ENCODE data around the gene AMT. TPM values are rescaled to one million over a fixed set of nuclear protein-coding genes. Genes with fewer than 3 reads are reported as not detected.
A peak's percentile ranks its signal among the peaks of the same experiment; 100 is the strongest.

Gene AMT
- polyA plus RNA-seq, 1 donor (not counting 4 experiments of a cell fraction or from before 2014, with no cell fraction given), result 7.1 TPM

DNA sequence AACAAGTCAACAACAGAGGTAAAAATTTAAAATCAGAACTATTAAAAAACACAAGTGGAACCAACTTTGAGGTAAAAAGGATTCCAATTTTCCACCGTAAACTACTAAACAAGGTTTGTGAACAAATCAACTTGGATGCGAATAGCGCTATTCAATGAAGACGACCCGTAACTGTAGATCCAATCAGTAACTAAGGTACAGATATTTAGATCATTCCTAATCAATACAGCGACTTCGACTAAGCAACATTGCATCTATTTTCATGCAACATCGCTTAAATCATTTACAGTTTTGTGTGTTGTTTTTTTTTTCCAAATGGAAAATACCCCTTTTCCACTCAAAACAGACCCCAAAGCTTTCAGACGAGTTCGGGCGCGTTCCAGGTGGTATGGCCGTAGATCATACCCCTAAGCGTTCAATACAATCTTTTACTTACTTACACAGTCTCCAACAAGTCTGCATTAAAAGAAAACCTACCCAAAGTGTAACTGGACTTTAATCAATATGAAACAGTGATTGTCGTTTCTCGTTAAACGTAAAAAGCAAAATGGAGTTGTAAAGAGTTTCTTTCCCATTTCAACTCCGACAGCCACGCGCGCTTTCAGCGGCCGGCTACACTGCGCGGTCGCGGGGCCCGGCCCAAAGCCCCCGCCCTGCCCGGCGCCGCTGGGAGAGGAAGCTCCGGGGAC lies 11.3 kb downstream of the AMT start:
- no peak for DNase-seq (ENCODE audit: low read depth, low spot score)
- H3K4me1 ChIP-seq (ENCODE audit: control insufficient read depth, extremely low read depth, insufficient read depth, low read length), result peaks cover 29% of the 10 kb centered on the region

GRCh38 chr3:49410066-49410845 lies 12.0 kb downstream of the AMT start:
- peaks cover 6 to 9% of the 10 kb centered on the region in 2 experiments for H3K36me3 ChIP-seq (ENCODE audit: control insufficient read depth in 2 of 2, extremely low read depth in 1 of 2, insufficient read depth in 2 of 2, low read length in 2 of 2)
- H4K20me1 ChIP-seq (ENCODE audit: control insufficient read depth, extremely low read depth, insufficient read depth, low read length), result peaks cover 29% of the 10 kb centered on the region
- H3K27ac ChIP-seq (ENCODE audit: control insufficient read depth, insufficient read depth, low read length), result peak overlapping the region; percentile 88
- H3K9me3 ChIP-seq (ENCODE audit: control insufficient read depth, low read depth, low read length), result no peaks in the 10 kb centered on the region
- H2AFZ ChIP-seq (ENCODE audit: control insufficient read depth, low read length), result no peak overlapping the region
- no peaks in the 10 kb centered on the region for H3K27me3 ChIP-seq (ENCODE audit: control insufficient read depth, extremely low read depth, insufficient read depth, low read length)
- peaks cover 31% of the 10 kb centered on the region for H3K4me1 ChIP-seq (ENCODE audit: control insufficient read depth, extremely low read depth, insufficient read depth, low read length)
- DNase-seq (ENCODE audit: low read depth, low spot score) (no peak), FAIRE-seq (no peak)
- peaks cover 9% of the 10 kb centered on the region for H3K9me1 ChIP-seq (ENCODE audit: control insufficient read depth, extremely low read depth, insufficient read depth, low read length)
- peaks cover 79% of the 10 kb centered on the region for H3K79me2 ChIP-seq (ENCODE audit: control insufficient read depth, insufficient read depth, low read length)
- H3K4me3 ChIP-seq (ENCODE audit: control insufficient read depth in 2 of 3, extremely low read depth in 1 of 3, insufficient read depth in 2 of 3, low read depth in 1 of 3, low read length in 3 of 3), result peak overlapping the region; percentile 70 to 94 (median 93)
- dilution Hi-C loops (cut with MboI; ENCODE audit: extremely low pct_ligation_motif_present, low sequenced_read_pairs), result no loop called here
- peak overlapping the region; percentile 92 for H3K9ac ChIP-seq (ENCODE audit: control insufficient read depth, extremely low read depth, insufficient read depth, low read length)
- H3K4me2 ChIP-seq (ENCODE audit: control insufficient read depth, extremely low read depth, insufficient read depth, low read depth, low read length), result peak overlapping the region; percentile 85
- TF ChIP-seq CTCF (optimal IDR thresholded peaks at IDR 0.05 in 1 of 3, IDR thresholded peaks at IDR 0.05 in 1 of 3, conservative IDR thresholded peaks at IDR 0.05 in 1 of 3; ENCODE audit: extremely low read depth in 1 of 3, insufficient read depth in 2 of 3, low read length in 3 of 3), result no peak

More for the DNA sequence above, 11.3 kb downstream of the AMT start:
- H3K9ac ChIP-seq (ENCODE audit: control insufficient read depth, extremely low read depth, insufficient read depth, low read length), result peak overlapping the region; percentile 92
- H3K79me2 ChIP-seq (ENCODE audit: control insufficient read depth, insufficient read depth, low read length), result peaks cover 72% of the 10 kb centered on the region
- H3K4me3 ChIP-seq (ENCODE audit: control insufficient read depth in 2 of 3, extremely low read depth in 1 of 3, insufficient read depth in 2 of 3, low read depth in 1 of 3, low read length in 3 of 3), result peak overlapping the region; percentile 70 to 94 (median 93)
- H3K27ac ChIP-seq (ENCODE audit: control insufficient read depth, insufficient read depth, low read length), result peak overlapping the region; percentile 88
- dilution Hi-C loops (cut with MboI; ENCODE audit: extremely low pct_ligation_motif_present, low sequenced_read_pairs), result no loop called here
- H3K9me1 ChIP-seq (ENCODE audit: control insufficient read depth, extremely low read depth, insufficient read depth, low read length), result peaks cover 4% of the 10 kb centered on the region
- TF ChIP-seq EZH2 (IDR thresholded peaks at IDR 0.05; ENCODE audit: low read length), result no peak
- TF ChIP-seq CTCF (optimal IDR thresholded peaks at IDR 0.05 in 1 of 3, IDR thresholded peaks at IDR 0.05 in 1 of 3, conservative IDR thresholded peaks at IDR 0.05 in 1 of 3; ENCODE audit: extremely low read depth in 1 of 3, insufficient read depth in 2 of 3, low read length in 3 of 3), result no peak
- FAIRE-seq, result no peak
- no peak overlapping the region for H2AFZ ChIP-seq (ENCODE audit: control insufficient read depth, low read length)
- H3K36me3 ChIP-seq (ENCODE audit: control insufficient read depth in 2 of 2, extremely low read depth in 1 of 2, insufficient read depth in 2 of 2, low read length in 2 of 2), result peaks cover 8 to 10% of the 10 kb centered on the region in 2 experiments
- no peaks in the 10 kb centered on the region for H3K9me3 ChIP-seq (ENCODE audit: control insufficient read depth, low read depth, low read length)
- no peaks in the 10 kb centered on the region for H3K27me3 ChIP-seq (ENCODE audit: control insufficient read depth, extremely low read depth, insufficient read depth, low read length)
- peaks cover 28% of the 10 kb centered on the region for H4K20me1 ChIP-seq (ENCODE audit: control insufficient read depth, extremely low read depth, insufficient read depth, low read length)
- peak overlapping the region; percentile 85 for H3K4me2 ChIP-seq (ENCODE audit: control insufficient read depth, extremely low read depth, insufficient read depth, low read depth, low read length)

All from keratinocyte (primary cell).